CMK (cell line): ENCODE data around the gene RNASE13.
"Not testable (repeated sequence)": the region's sequence is repeated elsewhere in the genome, so short reads cannot be mapped to it uniquely, and the experiment has no call there.

Experiments used
- DNase-seq: peaks from one replicate; pipeline ENCODE4 v3.0.0-alpha.2; 2010; ENCODE audit warnings: low read depth

The RNASE13 gene

GRCh38 chr14:21022686-21023085 lies 11.9 kb downstream of the RNASE13 start:
- no peak for DNase-seq

GRCh38 chr14:21020977-21021545 lies 13.5 kb downstream of the RNASE13 start:
- no peak for DNase-seq

- DNase-seq, result no peak
These were observed 15.2 kb downstream of the RNASE13 start for GRCh38 chr14:21019366-21019765.

GRCh38 chr14:21018781-21019180 lies 15.8 kb downstream of the RNASE13 start:
- no peak for DNase-seq

GRCh38 chr14:21018286-21018685 lies 16.3 kb downstream of the RNASE13 start:
- DNase-seq, result no peak

GRCh38 chr14:21017528-21018245 lies 16.9 kb downstream of the RNASE13 start:
- DNase-seq, result no peak

- peak; percentile 18 for DNase-seq
These were observed 18.0 kb downstream of the RNASE13 start for GRCh38 chr14:21016413-21017190.

GRCh38 chr14:21015312-21015711 lies 19.3 kb downstream of the RNASE13 start:
- no peak for DNase-seq

GRCh38 chr14:21014761-21015190 lies 19.8 kb downstream of the RNASE13 start:
- DNase-seq, result peak; percentile 63

- DNase-seq, result no peak
These were observed 23.5 kb downstream of the RNASE13 start for GRCh38 chr14:21011136-21011535.

GRCh38 chr14:21009721-21010120 lies 24.9 kb downstream of the RNASE13 start:
- not testable (repeated sequence) for DNase-seq

GRCh38 chr14:21003788-21004346 lies 30.7 kb downstream of the RNASE13 start:
- DNase-seq, result no peak

- no peak for DNase-seq
These were observed 33.4 kb downstream of the RNASE13 start for GRCh38 chr14:21001218-21001617.

GRCh38 chr14:20999591-20999990 lies 35.0 kb downstream of the RNASE13 start:
- no peak for DNase-seq

GRCh38 chr14:20998674-20999366 lies 35.8 kb downstream of the RNASE13 start, which contains the start of gene SLC39A2:
Gene SLC39A2, plus strand, starts transcription at chr14:20999293. Its CDS starts 154 bp downstream, at chr14:20999447.
- DNase-seq, result no peak

GRCh38 chr14:20998139-20998538 lies 36.5 kb downstream of the RNASE13 start:
- no peak for DNase-seq

- no peak for DNase-seq
These were observed 37.0 kb downstream of the RNASE13 start for GRCh38 chr14:20997564-20997963.

GRCh38 chr14:20997115-20997514 lies 37.5 kb downstream of the RNASE13 start:
- no peak for DNase-seq

GRCh38 chr14:20996521-20996920 lies 38.1 kb downstream of the RNASE13 start:
- DNase-seq, result no peak

- DNase-seq, result peak; percentile 62
These were observed 44.6 kb downstream of the RNASE13 start, which contains the start of gene METTL17 for GRCh38 chr14:20989787-20990600. Gene METTL17, plus strand, starts transcription at chr14:20989980. Its CDS starts 23 bp downstream, at chr14:20990003.

- no peak for DNase-seq
These were observed 45.2 kb downstream of the RNASE13 start for GRCh38 chr14:20989471-20989786.
